Endodermal cell (in vitro differentiated cells): Measurements from ENCODE around the gene CEP57L1. TPM values are rescaled to one million over a fixed set of nuclear protein-coding genes. Genes with fewer than 3 reads are reported as not detected.

Experiments used
- DNase-seq: peaks from one replicate; pipeline ENCODE4 v3.0.0-alpha.2; 2017
- H3K27ac ChIP-seq: 2 replicates; pipeline ENCODE4 v1.5.1; 2013; ENCODE audit warnings: mild to moderate bottlenecking, low read depth, low read length, moderate library complexity
- H3K27me3 ChIP-seq: 2 replicates; pipeline ENCODE4 v1.6.1; 2013; ENCODE audit warnings: mild to moderate bottlenecking, low read length, moderate library complexity; ENCODE audit not compliant: insufficient read depth, control insufficient read depth, poor library complexity, severe bottlenecking
- H3K36me3 ChIP-seq: 2 replicates; pipeline ENCODE4 v1.7.0; 2013; ENCODE audit warnings: mild to moderate bottlenecking, low read length, moderate library complexity; ENCODE audit not compliant: control insufficient read depth, insufficient read depth
- H3K4me1 ChIP-seq: one replicate; pipeline ENCODE4 v1.7.0; 2013; ENCODE audit warnings: low read length; ENCODE audit not compliant: control insufficient read depth, insufficient read depth
- H3K4me3 ChIP-seq: 2 replicates; pipeline ENCODE4 v1.5.1; 2013; ENCODE audit warnings: mild to moderate bottlenecking, low read length, moderate library complexity
- H3K9ac ChIP-seq: 2 replicates; pipeline ENCODE4 v1.6.1; 2013; ENCODE audit warnings: mild to moderate bottlenecking, low read length, moderate library complexity; ENCODE audit not compliant: poor library complexity, severe bottlenecking; ENCODE audit errors: extremely low read depth
- H3K9me3 ChIP-seq: 2 replicates; pipeline ENCODE4 v1.6.1; 2013; ENCODE audit warnings: mild to moderate bottlenecking, low read length, moderate library complexity; ENCODE audit not compliant: control insufficient read depth
- H3K27ac Mint-ChIP-seq: 2 replicates; pipeline ENCODE4 v1.8.0; 2020; ENCODE audit warnings: mixed read lengths
- H3K27me3 Mint-ChIP-seq: 2 replicates; pipeline ENCODE4 v1.8.0; 2021; ENCODE audit warnings: mild to moderate bottlenecking, mixed read lengths; ENCODE audit not compliant: insufficient read depth
- H3K36me3 Mint-ChIP-seq: 2 replicates; pipeline ENCODE4 v1.8.0; 2020; ENCODE audit warnings: low read depth, mixed read lengths
- H3K4me1 Mint-ChIP-seq: 2 replicates; pipeline ENCODE4 v1.8.0; 2020; ENCODE audit warnings: mixed read lengths
- H3K4me3 Mint-ChIP-seq: 2 replicates; pipeline ENCODE4 v1.8.0; 2020; ENCODE audit warnings: mild to moderate bottlenecking, moderate library complexity, mixed read lengths
- H3K9me3 Mint-ChIP-seq: 2 replicates; pipeline ENCODE4 v1.8.0; 2020; ENCODE audit warnings: mild to moderate bottlenecking, mixed read lengths
- CTCF ChIP-seq: fragments of 200-600 bp; sonication (generic); conservative IDR thresholded peaks from 2 replicates; pipeline ENCODE4 v1.5.0; 2021; ENCODE audit warnings: antibody characterized with exemption, mild to moderate bottlenecking
- WGBS, 2 experiments: methylation state at CpG; one replicate each; pipeline versions ENCODE4 v1.1.5 to v1.1.7; 2013; ENCODE audit warnings: missing lambda C conversion rate in 2 of 2, mixed read lengths in 1 of 2; ENCODE audit not compliant: insufficient coverage in 1 of 2, insufficient read length in 1 of 2; 5-methylcytosine and 5-hydroxymethylcytosine counted together
- total RNA-seq, 2 donors: library from RNA; stranded (reverse); fragmentation: NEBNext Ultra II Directional in 1 of 2; extraction: Animal tissue kit (Norgen Biotek cat#: 25700) in 1 of 2; gene quantifications; 2 replicates in 1 of 2; 3 replicates in 1 of 2; pipeline ENCODE4 v1.2.1, GENCODE V29; 2021

CEP57L1 gene
- total RNA-seq, 2 donors from 2014 or later = 8.4 to 17.6 TPM

- Histone ChIP-seq H3K4me1 (no peaks in the 10 kb centered on the region), H3K9ac (no peak overlapping the region), H3K9me3 (peaks cover 7% of the 10 kb centered on the region), H3K27ac (no peak overlapping the region), H3K36me3 (no peaks in the 10 kb centered on the region), H3K27me3 (no peaks in the 10 kb centered on the region), H3K4me3 (no peak overlapping the region)
- Mint-ChIP-seq H3K9me3 (peaks cover 21% of the 10 kb centered on the region), H3K4me3 (no peak overlapping the region), H3K27ac (no peak overlapping the region), H3K4me1 (peaks cover 2% of the 10 kb centered on the region), H3K27me3 (no peaks in the 10 kb centered on the region), H3K36me3 (peaks cover 5% of the 10 kb centered on the region)
- no peak for TF ChIP-seq CTCF
- DNase-seq = no peak
- 83 to 86% methylated on average over 1 of the region's 1 CpG for WGBS, 2 experiments
Measured at GRCh38 chr6:109197061-109197460, 101.8 kb downstream of the CEP57L1 start.

- no peak overlapping the region for H3K4me3 Mint-ChIP-seq
- no peaks in the 10 kb centered on the region for H3K36me3 ChIP-seq
- H3K27me3 ChIP-seq = no peaks in the 10 kb centered on the region
- 88 to 92% methylated on average over 2 to 5 of the region's 5 CpGs for WGBS, 2 experiments
- TF ChIP-seq CTCF = no peak
- no peaks in the 10 kb centered on the region for H3K36me3 Mint-ChIP-seq
- H3K27ac ChIP-seq = no peak overlapping the region
- no peak overlapping the region for H3K4me3 ChIP-seq
- H3K27me3 Mint-ChIP-seq = no peaks in the 10 kb centered on the region
- no peaks in the 10 kb centered on the region for H3K9me3 ChIP-seq
- no peak for DNase-seq
- no peak overlapping the region for H3K27ac Mint-ChIP-seq
- no peaks in the 10 kb centered on the region for H3K4me1 ChIP-seq
- no peaks in the 10 kb centered on the region for H3K4me1 Mint-ChIP-seq
- H3K9ac ChIP-seq = no peak overlapping the region
- H3K9me3 Mint-ChIP-seq = no peaks in the 10 kb centered on the region
Measured at GRCh38 chr6:109202409-109203264, 107.3 kb downstream of the CEP57L1 start.

- Histone ChIP-seq H3K4me3 (no peak overlapping the region), H3K4me1 (no peaks in the 10 kb centered on the region), H3K36me3 (no peaks in the 10 kb centered on the region), H3K9me3 (no peaks in the 10 kb centered on the region), H3K9ac (no peak overlapping the region), H3K27ac (no peak overlapping the region), H3K27me3 (no peaks in the 10 kb centered on the region)
- 91 to 100% methylated on average over 1 of the region's 3 CpGs for WGBS, 2 experiments
- H3K4me1 Mint-ChIP-seq = no peaks in the 10 kb centered on the region
- no peak for DNase-seq
- no peaks in the 10 kb centered on the region for H3K36me3 Mint-ChIP-seq
- H3K9me3 Mint-ChIP-seq = no peaks in the 10 kb centered on the region
- no peak overlapping the region for H3K27ac Mint-ChIP-seq
- no peak overlapping the region for H3K4me3 Mint-ChIP-seq
- TF ChIP-seq CTCF = no peak
- H3K27me3 Mint-ChIP-seq = no peaks in the 10 kb centered on the region
Measured at GRCh38 chr6:109204511-109204910, 109.2 kb downstream of the CEP57L1 start.
